ENCODE measurements around the gene TMPRSS3. TPM values are rescaled to one million over a fixed set of nuclear protein-coding genes. Genes with fewer than 3 reads are reported as not detected.

Gene TMPRSS3
- total RNA-seq, 1 donor from 2014 or later: not detected

- CTCF ChIA-PET: no interaction called here
- ATAC-seq (ENCODE audit: low read depth) (no peak), DNase-seq (no peak)
- peaks cover 46% of the 10 kb centered on the region for H3K4me1 Mint-ChIP-seq
- POLR2A ChIA-PET: no interaction called here
- no peaks in the 10 kb centered on the region for H3K9me3 Mint-ChIP-seq
- peak overlapping the region; percentile 12 for H3K27ac Mint-ChIP-seq
- no peaks in the 10 kb centered on the region for H3K36me3 Mint-ChIP-seq (ENCODE audit: low read depth)
- intact Hi-C loops (cut with micrococcal nuclease): no loop called here
- H3K27me3 Mint-ChIP-seq: peaks cover 5% of the 10 kb centered on the region
- no peak overlapping the region for H3K4me3 Mint-ChIP-seq
- TF ChIP-seq CTCF (IDR thresholded peaks at IDR 0.05): no peak
These were observed 6.4 kb downstream of the TMPRSS3 start for GRCh38 chr21:42389449-42389835.

GRCh38 chr21:42388740-42389448 lies 7.0 kb downstream of the TMPRSS3 start:
- intact Hi-C loops (cut with micrococcal nuclease): no loop called here
- CTCF ChIA-PET: no interaction called here
- H3K4me1 Mint-ChIP-seq: peaks cover 52% of the 10 kb centered on the region

GRCh38 chr21:42387843-42388340 lies 8.0 kb downstream of the TMPRSS3 start:
- Mint-ChIP-seq H3K9me3 (no peaks in the 10 kb centered on the region), H3K27ac (no peak overlapping the region), H3K4me3 (no peak overlapping the region), H3K4me1 (peaks cover 49% of the 10 kb centered on the region), H3K27me3 (peaks cover 5% of the 10 kb centered on the region), H3K36me3 (ENCODE audit: low read depth) (no peaks in the 10 kb centered on the region)
- CTCF ChIA-PET: no interaction called here
- intact Hi-C loops (cut with micrococcal nuclease): no loop called here
- DNase-seq (no peak), ATAC-seq (ENCODE audit: low read depth) (no peak)
- POLR2A ChIA-PET: no interaction called here
- TF ChIP-seq CTCF (IDR thresholded peaks at IDR 0.05): no peak

More at GRCh38 chr21:42388740-42389448, 7.0 kb downstream of the TMPRSS3 start:
- POLR2A ChIA-PET: no interaction called here
- peaks cover 5% of the 10 kb centered on the region for H3K27me3 Mint-ChIP-seq
- no peak for TF ChIP-seq CTCF (IDR thresholded peaks at IDR 0.05)
- H3K27ac Mint-ChIP-seq: no peak overlapping the region
- ATAC-seq (ENCODE audit: low read depth) (no peak), DNase-seq (no peak)
- no peak overlapping the region for H3K4me3 Mint-ChIP-seq
- no peaks in the 10 kb centered on the region for H3K36me3 Mint-ChIP-seq (ENCODE audit: low read depth)
- H3K9me3 Mint-ChIP-seq: no peaks in the 10 kb centered on the region

GRCh38 chr21:42387164-42387563 lies 8.7 kb downstream of the TMPRSS3 start:
- intact Hi-C loops (cut with micrococcal nuclease): no loop called here
- Mint-ChIP-seq H3K4me3 (no peak overlapping the region), H3K27ac (no peak overlapping the region), H3K27me3 (peaks cover 5% of the 10 kb centered on the region), H3K4me1 (peaks cover 43% of the 10 kb centered on the region), H3K36me3 (ENCODE audit: low read depth) (no peaks in the 10 kb centered on the region), H3K9me3 (peaks cover 5% of the 10 kb centered on the region)
- no peak for ATAC-seq (ENCODE audit: low read depth)
- CTCF ChIA-PET: no interaction called here
- POLR2A ChIA-PET: no interaction called here
- no peak for TF ChIP-seq CTCF (IDR thresholded peaks at IDR 0.05)
- DNase-seq: no peak

GRCh38 chr21:42386034-42386591 lies 9.7 kb downstream of the TMPRSS3 start:
- no peak for DNase-seq
- Mint-ChIP-seq H3K27me3 (peaks cover 5% of the 10 kb centered on the region), H3K36me3 (ENCODE audit: low read depth) (peaks cover 2% of the 10 kb centered on the region), H3K9me3 (peaks cover 12% of the 10 kb centered on the region), H3K27ac (no peak overlapping the region), H3K4me3 (no peak overlapping the region), H3K4me1 (peaks cover 39% of the 10 kb centered on the region)
- no peak for ATAC-seq (ENCODE audit: low read depth)
- intact Hi-C loops (cut with micrococcal nuclease): no loop called here
- ChIA-PET POLR2A (interaction anchor here (0.7 kb wide), 1 partner anchor 72 kb away, joined by 3 read pairs; no protein-coding TSS in a partner anchor), CTCF (no interaction called here)
- no peak for TF ChIP-seq CTCF (IDR thresholded peaks at IDR 0.05)
